NCI-H345 (cell line): ENCODE results near the gene TMEM270.

Experiments
- DNase-seq: peaks from one replicate; lab custom pipeline; 2025; lab: John Stamatoyannopoulos, UW

TMEM270 gene, protein sequence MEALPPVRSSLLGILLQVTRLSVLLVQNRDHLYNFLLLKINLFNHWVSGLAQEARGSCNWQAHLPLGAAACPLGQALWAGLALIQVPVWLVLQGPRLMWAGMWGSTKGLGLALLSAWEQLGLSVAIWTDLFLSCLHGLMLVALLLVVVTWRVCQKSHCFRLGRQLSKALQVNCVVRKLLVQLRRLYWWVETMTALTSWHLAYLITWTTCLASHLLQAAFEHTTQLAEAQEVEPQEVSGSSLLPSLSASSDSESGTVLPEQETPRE

GRCh38 chr7:73860859-73861258 lies at the start of gene TMEM270:
TMEM270 (plus strand) TSS chr7:73861159; CDS start chr7:73861195, 36 bp downstream.
- DNase-seq: no peak

GRCh38 chr7:73811760-73812168 lies 49.2 kb upstream of the TMEM270 start:
- peak; percentile 66 for DNase-seq

GRCh38 chr7:73812996-73813395 lies 48.0 kb upstream of the TMEM270 start:
- no peak for DNase-seq

DNA sequence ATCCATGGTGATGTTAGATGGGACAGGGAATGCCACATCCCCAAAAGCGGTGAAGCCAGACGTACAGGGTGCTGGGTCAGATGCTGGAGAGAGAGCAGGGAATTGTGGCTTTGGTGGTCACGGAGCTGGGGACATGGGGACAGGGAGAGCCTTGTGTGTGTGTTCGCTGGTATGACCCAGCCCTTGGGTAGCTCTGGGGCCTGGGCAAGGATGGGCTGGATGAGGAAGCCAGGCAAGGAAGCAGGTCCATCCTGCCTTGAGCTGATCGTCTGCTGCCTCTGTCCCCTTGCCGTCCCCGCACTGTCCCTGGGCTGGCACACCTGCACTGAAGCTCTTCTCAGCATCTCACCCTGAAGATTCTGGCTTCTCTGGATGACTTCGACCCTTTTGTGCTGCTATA lies 45.5 kb upstream of the TMEM270 start:
- no peak for DNase-seq

GRCh38 chr7:73817121-73817520 lies 43.8 kb upstream of the TMEM270 start:
- DNase-seq: no peak

DNA sequence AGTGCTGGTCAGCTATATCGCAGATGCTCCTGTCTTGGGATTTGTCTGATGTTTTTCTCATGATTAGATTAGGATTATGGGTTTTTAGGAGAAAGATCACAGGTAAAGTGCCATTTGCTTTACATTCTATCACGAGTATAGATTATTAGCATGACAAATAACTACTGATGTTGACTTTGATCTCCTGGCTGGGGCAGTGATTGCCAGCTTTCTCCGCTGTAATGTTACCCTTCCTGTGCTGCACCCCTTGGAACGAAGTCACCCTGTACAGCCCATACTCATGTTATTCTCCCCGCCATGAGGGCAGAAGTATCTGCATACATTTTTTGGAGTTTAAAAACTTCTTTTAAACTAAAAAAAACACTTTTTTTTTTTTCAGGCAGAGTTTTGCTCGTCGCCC lies 40.9 kb upstream of the TMEM270 start:
- DNase-seq: no peak

GRCh38 chr7:73821597-73822285 lies 39.2 kb upstream of the TMEM270 start:
- DNase-seq: peak; percentile 62

GRCh38 chr7:73822319-73823173 lies 38.4 kb upstream of the TMEM270 start:
- no peak for DNase-seq

DNA sequence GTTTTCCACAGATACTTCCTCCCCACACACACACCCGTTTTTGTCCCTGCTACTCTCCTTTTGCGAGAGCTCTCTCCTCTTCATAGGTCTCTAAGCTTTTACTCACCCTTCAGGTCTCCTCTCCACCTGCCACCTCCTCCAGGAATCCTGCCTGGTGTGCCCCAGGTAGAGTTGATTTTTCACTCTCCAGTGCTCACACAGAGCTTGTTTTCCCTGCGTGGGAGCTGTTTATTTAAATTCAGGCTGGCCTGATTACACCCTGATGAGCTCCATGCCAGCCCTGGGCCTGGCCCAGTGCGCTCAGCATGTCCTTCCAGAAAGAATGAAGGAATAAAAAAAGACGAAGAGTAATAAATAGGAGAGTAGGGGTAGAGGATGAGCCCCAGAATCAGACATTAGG lies 37.7 kb upstream of the TMEM270 start:
- no peak for DNase-seq

DNA sequence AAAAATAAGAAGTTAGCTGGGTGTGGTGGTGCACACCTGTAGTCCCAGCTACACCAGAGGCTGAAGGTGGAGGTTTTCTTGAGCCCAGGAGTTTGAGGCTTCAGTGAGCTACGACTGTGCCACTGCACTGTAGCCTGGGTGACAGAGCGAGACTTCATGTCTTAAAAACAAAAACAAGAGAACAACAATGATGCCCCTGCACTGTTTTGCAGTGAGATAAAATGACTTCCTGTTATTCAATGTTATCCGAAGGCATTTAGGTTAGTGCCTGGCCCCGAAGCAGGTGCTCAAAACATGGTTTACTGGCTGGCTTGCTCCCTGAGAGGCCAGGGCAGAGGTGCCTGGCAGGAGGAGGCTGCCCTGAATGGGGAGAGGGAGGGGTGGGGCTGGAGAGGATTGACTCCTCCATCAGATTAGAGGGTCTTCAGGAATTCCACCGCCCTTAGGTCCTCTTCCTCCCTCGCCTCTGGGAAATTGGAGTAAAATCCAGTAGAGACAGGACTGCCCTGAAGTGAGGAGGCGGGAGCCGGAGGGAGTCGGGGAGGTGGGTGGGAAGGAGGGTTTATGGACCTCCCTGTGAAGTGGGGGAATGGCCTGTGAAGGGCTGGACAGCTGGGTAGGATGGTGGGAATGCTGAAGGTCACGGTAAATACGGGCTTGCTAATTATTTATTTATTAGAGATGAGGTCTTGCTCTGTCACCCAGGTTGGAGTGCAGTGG lies 36.9 kb upstream of the TMEM270 start:
- DNase-seq: no peak

- DNase-seq: no peak
These were observed 36.0 kb upstream of the TMEM270 start for GRCh38 chr7:73824986-73825385.

DNA sequence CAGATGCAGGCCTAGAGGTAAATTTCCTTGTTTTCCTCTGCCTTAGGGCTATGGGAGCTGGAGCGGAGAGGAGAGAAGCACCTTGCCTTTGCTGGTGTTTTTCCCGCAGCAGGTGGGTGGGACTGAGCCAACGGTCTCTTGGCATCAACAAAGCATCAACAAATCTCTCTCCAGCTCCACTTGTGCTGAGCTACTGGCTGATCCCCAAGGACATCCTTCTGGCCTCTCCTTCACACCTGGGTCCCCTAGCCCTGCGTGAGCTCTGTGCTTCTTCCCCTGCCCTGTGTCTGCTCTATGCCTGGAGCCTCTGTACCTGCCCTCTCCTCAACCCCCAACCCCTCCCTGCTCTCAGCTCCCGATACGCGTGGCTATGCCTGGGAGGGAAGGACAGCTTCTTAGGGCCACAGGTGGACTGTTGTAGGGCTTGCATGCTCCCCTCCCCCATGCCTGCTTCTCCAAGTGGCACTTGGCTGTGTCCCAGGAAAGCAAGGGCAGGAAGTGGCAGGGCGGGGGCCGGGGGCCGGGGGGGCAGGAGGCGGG lies 33.3 kb upstream of the TMEM270 start:
- DNase-seq: peak; percentile 97

DNA sequence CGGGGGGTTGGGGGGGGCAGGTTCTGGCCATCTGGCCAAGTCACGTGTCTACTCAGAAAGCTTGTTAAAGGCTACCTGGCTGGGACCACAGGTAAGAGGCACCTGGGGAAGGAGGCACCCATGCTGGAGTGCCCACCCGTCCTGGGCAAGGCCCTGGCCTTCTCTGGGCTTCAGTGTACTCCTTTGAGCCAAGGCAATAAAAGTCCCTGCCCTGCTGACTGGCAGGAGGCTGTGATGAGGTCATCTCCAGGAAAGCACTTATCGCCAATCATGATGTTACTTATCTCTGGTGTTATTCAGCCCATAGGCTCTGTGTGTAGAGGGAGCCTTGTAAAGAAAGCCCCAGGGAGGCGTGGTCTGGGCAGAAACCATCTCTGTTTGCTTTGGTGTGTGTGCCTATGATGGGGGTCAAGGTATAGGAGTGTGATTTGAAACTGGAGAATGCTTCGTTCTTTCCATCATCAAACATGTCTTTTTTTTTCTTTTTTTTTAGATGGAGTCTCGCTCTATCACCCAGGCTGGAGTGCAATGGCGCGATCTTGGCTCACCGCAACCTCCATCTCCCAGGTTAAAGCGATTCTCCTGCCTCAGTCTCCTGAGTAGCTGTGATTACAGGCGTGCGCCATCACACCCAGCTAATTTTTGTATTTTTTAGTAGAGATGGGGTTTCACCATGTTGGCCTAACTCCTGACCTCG lies 32.7 kb upstream of the TMEM270 start:
- DNase-seq: peak; percentile 93

DNA sequence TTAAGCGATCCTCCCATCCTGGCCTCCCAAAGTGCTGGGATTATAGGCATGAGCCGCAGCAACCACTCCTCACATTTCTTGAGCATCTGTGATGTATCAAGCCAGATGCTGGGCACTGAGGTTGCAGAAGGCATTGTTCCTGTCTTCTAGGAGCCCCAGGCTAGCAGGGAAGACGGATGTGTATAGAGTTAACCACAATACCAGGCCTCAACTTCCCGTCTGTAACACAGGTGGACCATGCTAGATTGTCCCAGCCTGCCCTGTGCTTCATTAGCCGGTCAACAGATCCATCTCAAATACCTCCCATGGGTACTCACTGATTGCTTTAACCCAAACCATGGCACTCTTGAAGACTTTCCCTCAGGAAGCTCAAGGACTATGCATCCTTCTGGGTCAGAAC lies 32.0 kb upstream of the TMEM270 start:
- no peak for DNase-seq

DNA sequence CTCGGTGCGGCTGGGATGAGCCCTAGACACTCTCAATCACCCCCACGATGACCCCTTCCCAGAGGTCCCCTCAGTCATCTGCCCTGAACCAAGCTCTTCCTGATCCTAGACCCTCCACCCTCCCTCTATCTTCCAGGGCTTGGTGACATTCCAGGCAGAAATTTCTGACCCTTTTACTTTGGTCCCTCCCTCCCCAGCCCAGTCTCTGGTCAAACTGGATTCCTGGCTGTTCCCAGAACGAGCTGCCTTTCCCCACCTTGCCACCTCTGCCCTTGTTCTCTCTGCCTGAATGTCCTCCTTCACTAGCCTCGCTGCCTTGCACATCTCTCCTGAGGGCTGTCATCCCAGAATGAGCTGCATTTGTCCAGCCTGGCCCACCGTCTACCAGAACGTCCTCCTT lies 31.5 kb upstream of the TMEM270 start:
- DNase-seq: no peak

DNA sequence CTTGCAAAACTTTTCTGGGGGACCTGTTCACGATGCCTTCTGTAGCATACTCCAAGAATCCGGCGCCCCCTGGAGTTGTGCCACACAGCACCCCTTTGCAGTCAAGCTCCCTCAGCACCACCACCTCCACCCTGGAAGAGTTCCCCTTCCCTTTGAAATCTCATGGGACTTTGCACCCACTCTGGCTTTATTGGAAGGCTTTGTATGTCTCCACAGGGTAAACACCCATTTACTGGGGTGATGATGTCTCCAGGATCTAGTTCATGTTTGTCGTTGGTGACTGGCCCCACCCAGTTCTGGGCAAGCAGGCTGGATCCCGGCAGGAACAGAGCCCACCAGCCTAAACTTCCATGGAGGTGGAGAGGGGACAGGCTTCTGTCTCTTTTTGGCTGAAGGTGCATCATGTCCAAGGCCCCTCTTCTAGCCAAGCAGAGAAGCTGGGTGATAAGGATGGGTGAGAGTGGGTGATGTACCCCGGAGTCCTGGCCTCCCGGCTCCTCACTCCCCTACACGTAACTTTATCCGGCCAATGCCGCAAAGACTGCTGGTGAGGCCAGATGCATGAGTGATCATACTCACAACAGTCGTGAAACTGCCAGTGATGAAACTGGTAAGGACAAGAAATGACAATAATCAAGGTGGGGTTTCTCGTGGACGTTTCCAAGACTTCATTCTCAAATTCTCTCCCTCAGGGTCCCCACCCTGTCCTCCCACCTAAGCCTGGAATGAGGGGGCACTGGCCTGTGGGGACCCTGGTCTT lies 30.9 kb upstream of the TMEM270 start:
- DNase-seq: peak; percentile 14

DNA sequence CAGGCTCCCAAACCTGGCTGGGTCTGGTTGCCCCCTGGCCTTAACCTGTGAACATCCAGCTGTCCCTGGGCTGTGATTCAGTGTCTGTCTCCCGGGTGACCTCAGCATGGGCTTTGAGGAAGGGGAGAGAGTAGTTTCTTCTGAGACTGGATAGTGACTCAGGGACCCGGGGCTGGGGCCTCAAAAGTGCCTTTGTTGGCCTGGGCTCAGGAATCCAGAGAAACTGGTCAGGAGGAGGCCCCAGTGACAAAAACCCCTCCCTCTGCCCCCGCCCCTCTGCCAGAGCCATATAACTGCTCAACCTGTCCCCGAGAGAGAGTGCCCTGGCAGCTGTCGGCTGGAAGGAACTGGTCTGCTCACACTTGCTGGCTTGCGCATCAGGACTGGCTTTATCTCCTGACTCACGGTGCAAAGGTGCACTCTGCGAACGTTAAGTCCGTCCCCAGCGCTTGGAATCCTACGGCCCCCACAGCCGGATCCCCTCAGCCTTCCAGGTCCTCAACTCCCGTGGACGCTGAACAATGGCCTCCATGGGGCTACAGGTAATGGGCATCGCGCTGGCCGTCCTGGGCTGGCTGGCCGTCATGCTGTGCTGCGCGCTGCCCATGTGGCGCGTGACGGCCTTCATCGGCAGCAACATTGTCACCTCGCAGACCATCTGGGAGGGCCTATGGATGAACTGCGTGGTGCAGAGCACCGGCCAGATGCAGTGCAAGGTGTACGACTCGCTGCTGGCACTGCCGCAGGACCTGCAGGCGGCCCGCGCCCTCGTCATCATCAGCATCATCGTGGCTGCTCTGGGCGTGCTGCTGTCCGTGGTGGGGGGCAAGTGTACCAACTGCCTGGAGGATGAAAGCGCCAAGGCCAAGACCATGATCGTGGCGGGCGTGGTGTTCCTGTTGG lies 30.0 kb upstream of the TMEM270 start, which contains the start of gene CLDN4:
Gene CLDN4 (plus strand): TSS at position 316 of the 903 bp plus-strand sequence. CDS start 206 bp downstream, at position 522.
- DNase-seq: peak; percentile 86

- DNase-seq: no peak
These were observed 29.4 kb upstream of the TMEM270 start for GRCh38 chr7:73831584-73831833.

DNA sequence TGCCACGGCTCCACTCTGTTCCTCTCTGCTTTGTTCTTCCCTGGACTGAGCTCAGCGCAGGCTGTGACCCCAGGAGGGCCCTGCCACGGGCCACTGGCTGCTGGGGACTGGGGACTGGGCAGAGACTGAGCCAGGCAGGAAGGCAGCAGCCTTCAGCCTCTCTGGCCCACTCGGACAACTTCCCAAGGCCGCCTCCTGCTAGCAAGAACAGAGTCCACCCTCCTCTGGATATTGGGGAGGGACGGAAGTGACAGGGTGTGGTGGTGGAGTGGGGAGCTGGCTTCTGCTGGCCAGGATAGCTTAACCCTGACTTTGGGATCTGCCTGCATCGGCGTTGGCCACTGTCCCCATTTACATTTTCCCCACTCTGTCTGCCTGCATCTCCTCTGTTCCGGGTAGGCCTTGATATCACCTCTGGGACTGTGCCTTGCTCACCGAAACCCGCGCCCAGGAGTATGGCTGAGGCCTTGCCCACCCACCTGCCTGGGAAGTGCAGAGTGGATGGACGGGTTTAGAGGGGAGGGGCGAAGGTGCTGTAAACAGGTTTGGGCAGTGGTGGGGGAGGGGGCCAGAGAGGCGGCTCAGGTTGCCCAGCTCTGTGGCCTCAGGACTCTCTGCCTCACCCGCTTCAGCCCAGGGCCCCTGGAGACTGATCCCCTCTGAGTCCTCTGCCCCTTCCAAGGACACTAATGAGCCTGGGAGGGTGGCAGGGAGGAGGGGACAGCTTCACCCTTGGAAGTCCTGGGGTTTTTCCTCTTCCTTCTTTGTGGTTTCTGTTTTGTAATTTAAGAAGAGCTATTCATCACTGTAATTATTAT lies 28.9 kb upstream of the TMEM270 start:
- peak; percentile 89 for DNase-seq
